Esophagus squamous epithelium (tissue), 4 donors: ENCODE data around the gene EFCAB5.
"Not testable (repeated sequence)": the region's sequence is repeated elsewhere in the genome, so short reads cannot be mapped to it uniquely, and the experiment has no call there.

ENCODE experiments used
- CTCF ChIP-seq, 6 experiments: fragments of 450-650 bp in 4 of 6; fragments of 200-600 bp in 2 of 6; sonication (generic) in 2 of 6; IDR thresholded peaks; one replicate each; pipeline ENCODE4 v1.5.1; 2016 to 2019; ENCODE audit warnings: antibody characterized with exemption in 6 of 6, mild to moderate bottlenecking in 4 of 6, moderate library complexity in 4 of 6
- POLR2A ChIP-seq, 4 donors: fragments of 450-650 bp; IDR thresholded peaks; one replicate each; pipeline ENCODE4 v1.6.1; 2017; ENCODE audit warnings: antibody characterized with exemption in 4 of 4, mild to moderate bottlenecking in 4 of 4, moderate library complexity in 3 of 4

GRCh38 chr17:30011934-30012333 lies 70.5 kb downstream of the EFCAB5 start:
- not testable (repeated sequence) for TF ChIP-seq POLR2A (IDR thresholded peaks at IDR 0.05)
- peak in 1 of 6 experiments; percentile 24 for TF ChIP-seq CTCF (IDR thresholded peaks at IDR 0.05)
